ENCODE results near the gene RNU6-7.

RNU6-7 gene

GRCh38 chr14:32201816-32202490, at the start of gene RNU6-7:
TSS of gene RNU6-7 (plus strand) at chr14:32202045.
- DNase-seq (ENCODE audit: low read depth): no peak
- TF ChIP-seq CTCF (conservative IDR thresholded peaks at IDR 0.05; ENCODE audit: low read depth, low read length): no peak
- peak within 1 kb of the TSS; percentile 72 for H3K4me3 ChIP-seq (ENCODE audit: low read depth, low read length)

GRCh38 chr14:32166029-32166428, 35.8 kb upstream of the RNU6-7 start:
- H3K4me3 ChIP-seq (ENCODE audit: low read depth, low read length): no peak overlapping the region
- no peak for TF ChIP-seq CTCF (conservative IDR thresholded peaks at IDR 0.05; ENCODE audit: low read depth, low read length)
- DNase-seq (ENCODE audit: low read depth): no peak

DNA sequence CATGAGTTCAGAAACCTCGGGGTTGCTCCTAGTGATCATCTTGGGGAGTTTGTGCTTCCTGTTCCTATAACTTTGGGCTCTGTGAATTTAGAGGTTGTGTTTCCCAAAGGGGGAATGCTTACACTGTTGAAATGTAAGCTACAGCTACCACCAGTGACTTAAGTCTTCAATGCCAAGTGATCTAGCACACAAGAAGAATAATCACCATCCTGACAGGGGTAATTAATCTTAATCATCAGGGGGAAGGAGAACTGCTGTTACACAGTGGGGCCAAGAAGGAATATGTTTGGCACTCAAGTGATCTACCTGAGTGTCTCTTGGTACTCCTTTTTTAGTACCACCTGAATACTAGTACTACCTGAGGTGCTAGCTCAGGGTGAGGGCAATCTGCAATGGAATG, 34.9 kb upstream of the RNU6-7 start:
- TF ChIP-seq CTCF (conservative IDR thresholded peaks at IDR 0.05; ENCODE audit: low read depth, low read length): no peak
- no peak for DNase-seq (ENCODE audit: low read depth)
- H3K4me3 ChIP-seq (ENCODE audit: low read depth, low read length): no peak overlapping the region

DNA sequence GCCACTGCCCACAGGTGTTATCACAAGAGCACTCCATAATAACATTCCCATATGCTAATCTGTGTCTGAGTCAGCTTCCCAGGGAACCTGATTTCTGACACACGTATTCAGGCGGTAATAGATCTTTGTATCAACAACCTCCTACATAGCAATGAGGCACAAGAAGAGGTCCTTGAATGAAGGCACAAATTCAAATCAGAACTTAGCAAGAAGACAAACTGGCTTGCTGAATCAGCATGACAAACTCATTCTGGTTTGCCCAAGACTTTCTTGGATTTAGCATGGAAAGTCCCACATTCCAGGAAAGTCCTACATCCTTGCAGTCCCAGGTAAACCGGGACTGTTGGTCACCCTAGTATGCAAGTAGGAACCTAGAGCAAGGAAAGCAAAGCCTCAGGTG, 33.9 kb upstream of the RNU6-7 start:
- H3K4me3 ChIP-seq (ENCODE audit: low read depth, low read length): no peak overlapping the region
- TF ChIP-seq CTCF (conservative IDR thresholded peaks at IDR 0.05; ENCODE audit: low read depth, low read length): no peak
- DNase-seq (ENCODE audit: low read depth): no peak

- H3K4me3 ChIP-seq (ENCODE audit: low read depth, low read length): no peak overlapping the region
- DNase-seq (ENCODE audit: low read depth): no peak
- no peak for TF ChIP-seq CTCF (conservative IDR thresholded peaks at IDR 0.05; ENCODE audit: low read depth, low read length)
These were observed 32.7 kb upstream of the RNU6-7 start for GRCh38 chr14:32169191-32169590.

GRCh38 chr14:32171469-32171868, 30.4 kb upstream of the RNU6-7 start:
- no peak overlapping the region for H3K4me3 ChIP-seq (ENCODE audit: low read depth, low read length)
- no peak for DNase-seq (ENCODE audit: low read depth)
- TF ChIP-seq CTCF (conservative IDR thresholded peaks at IDR 0.05; ENCODE audit: low read depth, low read length): no peak

Measured in choroid plexus epithelial cell (primary cell).